ENCODE data around the gene RPA3. TPM values are rescaled to one million over a fixed set of nuclear protein-coding genes. Genes with fewer than 3 reads are reported as not detected.

RPA3 gene
- total RNA-seq, 4 donors from 2014 or later: 14.9 to 35.2 (median 18.4) TPM

- Histone ChIP-seq H3K36me3 (no peaks in the 10 kb centered on the region), H3K4me3 (no peak overlapping the region), H3K27ac (no peak overlapping the region), H3K27me3 (no peaks in the 10 kb centered on the region), H3K9me3 (no peaks in the 10 kb centered on the region), H3K4me1 (no peaks in the 10 kb centered on the region)
- TF ChIP-seq POLR2A (IDR thresholded peaks at IDR 0.05) (no peak), POLR2AphosphoS5 (IDR thresholded peaks at IDR 0.05) (no peak), CTCF (IDR thresholded peaks at IDR 0.05) (no peak), EP300 (IDR thresholded peaks at IDR 0.05) (no peak)
- WGBS: 86% methylated on average over 1 of the region's 1 CpG
- DNase-seq (ENCODE audit: low spot score in 2 of 2): no peak
Measured at GRCh38 chr7:7628476-7628875, 89.9 kb downstream of the RPA3 start.

- no peak for DNase-seq (ENCODE audit: low spot score in 2 of 2)
- TF ChIP-seq EP300 (IDR thresholded peaks at IDR 0.05): no peak
- no peak for TF ChIP-seq CTCF (IDR thresholded peaks at IDR 0.05)
- no peak for TF ChIP-seq POLR2A (IDR thresholded peaks at IDR 0.05)
Measured at GRCh38 chr7:7620644-7621210, 97.7 kb downstream of the RPA3 start.

GRCh38 chr7:7620236-7620635 is 98.2 kb downstream of the RPA3 start:
- H3K27me3 ChIP-seq: no peaks in the 10 kb centered on the region
- no peak overlapping the region for H3K27ac ChIP-seq
- no peaks in the 10 kb centered on the region for H3K9me3 ChIP-seq
- no peak overlapping the region for H3K4me3 ChIP-seq
- TF ChIP-seq POLR2A (IDR thresholded peaks at IDR 0.05) (no peak), POLR2AphosphoS5 (IDR thresholded peaks at IDR 0.05) (no peak), EP300 (IDR thresholded peaks at IDR 0.05) (no peak), CTCF (IDR thresholded peaks at IDR 0.05) (no peak)
- DNase-seq (ENCODE audit: low spot score in 2 of 2): no peak
- 83% methylated on average over 1 of the region's 1 CpG for WGBS
- H3K36me3 ChIP-seq: no peaks in the 10 kb centered on the region
- no peaks in the 10 kb centered on the region for H3K4me1 ChIP-seq

More at GRCh38 chr7:7620644-7621210, 97.7 kb downstream of the RPA3 start:
- no peaks in the 10 kb centered on the region for H3K4me1 ChIP-seq
- no peak overlapping the region for H3K4me3 ChIP-seq
- H3K27me3 ChIP-seq: no peaks in the 10 kb centered on the region
- H3K9me3 ChIP-seq: no peaks in the 10 kb centered on the region
- no peak overlapping the region for H3K27ac ChIP-seq
- no peaks in the 10 kb centered on the region for H3K36me3 ChIP-seq

GRCh38 chr7:7618410-7618809 is 100.0 kb downstream of the RPA3 start:
- DNase-seq (ENCODE audit: low spot score in 2 of 2): no peak
- no peak overlapping the region for H3K27ac ChIP-seq
- no peaks in the 10 kb centered on the region for H3K27me3 ChIP-seq
- H3K4me1 ChIP-seq: no peaks in the 10 kb centered on the region
- H3K4me3 ChIP-seq: no peak overlapping the region
- TF ChIP-seq EP300 (IDR thresholded peaks at IDR 0.05) (no peak), CTCF (IDR thresholded peaks at IDR 0.05) (no peak)
- H3K9me3 ChIP-seq: no peaks in the 10 kb centered on the region
- H3K36me3 ChIP-seq: no peaks in the 10 kb centered on the region
- WGBS: 96% methylated on average over 1 of the region's 1 CpG

GRCh38 chr7:7617550-7617949 is 100.9 kb downstream of the RPA3 start:
- TF ChIP-seq POLR2A (IDR thresholded peaks at IDR 0.05): no peak
- no peak for TF ChIP-seq EP300 (IDR thresholded peaks at IDR 0.05)
- no peak for TF ChIP-seq CTCF (IDR thresholded peaks at IDR 0.05)
- no peak for TF ChIP-seq POLR2AphosphoS5 (IDR thresholded peaks at IDR 0.05)
- DNase-seq (ENCODE audit: low spot score in 2 of 2): no peak
- no peaks in the 10 kb centered on the region for H3K27me3 ChIP-seq
- 68% methylated on average over 3 of the region's 3 CpGs for whole genome bisulfite sequencing
- no peaks in the 10 kb centered on the region for H3K36me3 ChIP-seq
- no peak overlapping the region for H3K4me3 ChIP-seq
- H3K27ac ChIP-seq: no peak overlapping the region
- no peaks in the 10 kb centered on the region for H3K4me1 ChIP-seq
- no peaks in the 10 kb centered on the region for H3K9me3 ChIP-seq
